ENCODE measurements around the gene UBE2N. TPM values are rescaled to one million over a fixed set of nuclear protein-coding genes. Genes with fewer than 3 reads are reported as not detected.
A peak's percentile ranks its signal among the peaks of the same experiment; 100 is the strongest.

UBE2N gene
- 167 TPM for polyA plus RNA-seq (2012; ENCODE audit: insufficient read depth, insufficient read length)

GRCh38 chr12:93441617-93442410, at the start of gene UBE2N:
Gene UBE2N, minus strand, starts transcription at chr12:93441947. Its CDS starts 63 bp downstream, at chr12:93441884.
- peak within 1 kb of the TSS; percentile 85 for H3K4me3 ChIP-seq (ENCODE audit: low read length)

GRCh38 chr12:93484315-93484981, 42.7 kb upstream of the UBE2N start:
- no peak for DNase-seq (ENCODE audit: low read depth, low spot score)
- H3K4me3 ChIP-seq (ENCODE audit: low read length): no peak overlapping the region

More at GRCh38 chr12:93441617-93442410, at the start of gene UBE2N:
- DNase-seq (ENCODE audit: low read depth, low spot score): peak; percentile 89

- no peak for DNase-seq (ENCODE audit: low read depth, low spot score)
- no peak overlapping the region for H3K4me3 ChIP-seq (ENCODE audit: low read length)
Observed at GRCh38 chr12:93483151-93483807, 41.5 kb upstream of the UBE2N start.

- DNase-seq (ENCODE audit: low read depth, low spot score): no peak
- H3K4me3 ChIP-seq (ENCODE audit: low read length): no peak overlapping the region
Observed at GRCh38 chr12:93482721-93483120, 41.0 kb upstream of the UBE2N start.

GRCh38 chr12:93476555-93476954, 34.8 kb upstream of the UBE2N start:
- no peak for DNase-seq (ENCODE audit: low read depth, low spot score)
- no peak overlapping the region for H3K4me3 ChIP-seq (ENCODE audit: low read length)

GRCh38 chr12:93469386-93469785, 27.6 kb upstream of the UBE2N start:
- H3K4me3 ChIP-seq (ENCODE audit: low read length): no peak overlapping the region

GRCh38 chr12:93468008-93468371, 26.2 kb upstream of the UBE2N start:
- peak overlapping the region; percentile 94 for H3K4me3 ChIP-seq (ENCODE audit: low read length)
- DNase-seq (ENCODE audit: low read depth, low spot score): no peak

More at GRCh38 chr12:93469386-93469785, 27.6 kb upstream of the UBE2N start:
- no peak for DNase-seq (ENCODE audit: low read depth, low spot score)

- DNase-seq (ENCODE audit: low read depth, low spot score): peak; percentile 89
- H3K4me3 ChIP-seq (ENCODE audit: low read length): peak within 1 kb of the TSS; percentile 94
Observed at GRCh38 chr12:93467351-93468007, 25.7 kb upstream of the UBE2N start, which contains the start of gene MRPL42. Gene MRPL42, plus strand, starts transcription at chr12:93467514. Its CDS starts 1,772 bp downstream, at chr12:93469286.

- DNase-seq (ENCODE audit: low read depth, low spot score): no peak
- peak overlapping the region; percentile 94 for H3K4me3 ChIP-seq (ENCODE audit: low read length)
Observed at GRCh38 chr12:93466625-93467350, 25.0 kb upstream of the UBE2N start.

GRCh38 chr12:93465841-93466240, 24.1 kb upstream of the UBE2N start:
- no peak for DNase-seq (ENCODE audit: low read depth, low spot score)
- H3K4me3 ChIP-seq (ENCODE audit: low read length): no peak overlapping the region

- H3K4me3 ChIP-seq (ENCODE audit: low read length): no peak overlapping the region
- no peak for DNase-seq (ENCODE audit: low read depth, low spot score)
Observed at GRCh38 chr12:93461503-93461902, 19.8 kb upstream of the UBE2N start.

GRCh38 chr12:93460902-93461301, 19.2 kb upstream of the UBE2N start:
- no peak for DNase-seq (ENCODE audit: low read depth, low spot score)
- H3K4me3 ChIP-seq (ENCODE audit: low read length): no peak overlapping the region

GRCh38 chr12:93460003-93460402, 18.3 kb upstream of the UBE2N start:
- no peak for DNase-seq (ENCODE audit: low read depth, low spot score)
- no peak overlapping the region for H3K4me3 ChIP-seq (ENCODE audit: low read length)

GRCh38 chr12:93459097-93459496, 17.4 kb upstream of the UBE2N start:
- DNase-seq (ENCODE audit: low read depth, low spot score): no peak
- H3K4me3 ChIP-seq (ENCODE audit: low read length): no peak overlapping the region

GRCh38 chr12:93456077-93456476, 14.3 kb upstream of the UBE2N start:
- no peak overlapping the region for H3K4me3 ChIP-seq (ENCODE audit: low read length)
- no peak for DNase-seq (ENCODE audit: low read depth, low spot score)

- no peak for DNase-seq (ENCODE audit: low read depth, low spot score)
- no peak overlapping the region for H3K4me3 ChIP-seq (ENCODE audit: low read length)
Observed at GRCh38 chr12:93453633-93454032, 11.9 kb upstream of the UBE2N start.

- no peak for DNase-seq (ENCODE audit: low read depth, low spot score)
- H3K4me3 ChIP-seq (ENCODE audit: low read length): no peak overlapping the region
Observed at GRCh38 chr12:93451423-93452158, 9.8 kb upstream of the UBE2N start.

GRCh38 chr12:93449277-93449676, 7.5 kb upstream of the UBE2N start:
- H3K4me3 ChIP-seq (ENCODE audit: low read length): no peak overlapping the region
- no peak for DNase-seq (ENCODE audit: low read depth, low spot score)

Measured in Jurkat, Clone E6-1 (cell line).